ENCODE results near the gene CDH4. TPM values are rescaled to one million over a fixed set of nuclear protein-coding genes. Genes with fewer than 3 reads are reported as not detected.

Gene CDH4
- total and polyA plus RNA-seq, 2 donors (not counting 3 experiments of a cell fraction or from before 2014, with no cell fraction given), result 0.17 to 0.51 TPM

GRCh38 chr20:61758564-61759200 is 506.6 kb downstream of the CDH4 start:
- POLR2A ChIA-PET, result no interaction called here
- no peak overlapping the region for H3K9ac ChIP-seq (replicated peaks; ENCODE audit: extremely low read depth, insufficient read depth, low read length)
- peaks cover under 1% of the 10 kb centered on the region for H3K4me1 ChIP-seq (ENCODE audit: control insufficient read depth, extremely low read depth, insufficient read depth, low read length)
- no peaks in the 10 kb centered on the region for H4K20me1 ChIP-seq (replicated peaks; ENCODE audit: control insufficient read depth, extremely low read depth, insufficient read depth, low read length)
- CTCF ChIA-PET, result no interaction called here
- H3K4me2 ChIP-seq (ENCODE audit: insufficient read depth, low read length), result no peak overlapping the region
- no peaks in the 10 kb centered on the region for H3K27me3 ChIP-seq (ENCODE audit: control insufficient read depth in 2 of 2, insufficient read depth in 2 of 2, low read length in 2 of 2)
- no peak overlapping the region for H3K27ac ChIP-seq (ENCODE audit: insufficient read depth, low read depth, low read length)
- TF ChIP-seq CTCF (IDR thresholded peaks at IDR 0.05; ENCODE audit: extremely low read depth in 1 of 2, insufficient read depth in 1 of 2, low read depth in 1 of 2, low read length in 2 of 2), result no peak
- TF ChIP-seq MAX (IDR thresholded peaks at IDR 0.05; ENCODE audit: insufficient read depth, insufficient read length), result peak; percentile 16
- no TSS peak for BruUV-seq (replicated peaks)
- dilution Hi-C loops (cut with MboI; ENCODE audit: extremely low pct_ligation_motif_present, low sequenced_read_pairs) (no loop called here), intact Hi-C loops (cut with micrococcal nuclease) (no loop called here)
- FAIRE-seq, result no peak
- no peaks in the 10 kb centered on the region for H3K79me2 ChIP-seq (ENCODE audit: control insufficient read depth, insufficient read depth, low read length)
- no peak overlapping the region for H2AFZ ChIP-seq (ENCODE audit: low read depth, low read length)
- H3K4me3 ChIP-seq (replicated peaks in 1 of 3; ENCODE audit: insufficient read depth in 1 of 3, low read depth in 1 of 3, low read length in 3 of 3), result no peak overlapping the region
- no peak for DNase-seq (ENCODE audit: low read depth, low spot score)
- H3K9me3 ChIP-seq (replicated peaks; ENCODE audit: control insufficient read depth, insufficient read depth, low read length), result no peaks in the 10 kb centered on the region
- no peaks in the 10 kb centered on the region for H3K9me1 ChIP-seq (replicated peaks; ENCODE audit: control insufficient read depth, extremely low read depth, insufficient read depth, low read length)
- H3K36me3 ChIP-seq (ENCODE audit: control insufficient read depth in 2 of 2, extremely low read depth in 1 of 2, insufficient read depth in 2 of 2, low read length in 2 of 2), result no peaks in the 10 kb centered on the region

- no peaks in the 10 kb centered on the region for H3K79me2 ChIP-seq (ENCODE audit: control insufficient read depth, insufficient read depth, low read length)
- dilution Hi-C loops (cut with MboI; ENCODE audit: extremely low pct_ligation_motif_present, low sequenced_read_pairs) (no loop called here), intact Hi-C loops (cut with micrococcal nuclease) (no loop called here)
- H3K9me1 ChIP-seq (replicated peaks; ENCODE audit: control insufficient read depth, extremely low read depth, insufficient read depth, low read length), result no peaks in the 10 kb centered on the region
- H3K36me3 ChIP-seq (ENCODE audit: control insufficient read depth in 2 of 2, extremely low read depth in 1 of 2, insufficient read depth in 2 of 2, low read length in 2 of 2), result no peaks in the 10 kb centered on the region
- DNase-seq (ENCODE audit: low read depth, low spot score), result no peak
- BruUV-seq (replicated peaks), result no TSS peak
- FAIRE-seq, result no peak
- H3K9ac ChIP-seq (replicated peaks; ENCODE audit: extremely low read depth, insufficient read depth, low read length), result no peak overlapping the region
- ChIA-PET CTCF (no interaction called here), POLR2A (no interaction called here)
- no peaks in the 10 kb centered on the region for H3K4me1 ChIP-seq (ENCODE audit: control insufficient read depth, extremely low read depth, insufficient read depth, low read length)
- H3K4me2 ChIP-seq (ENCODE audit: insufficient read depth, low read length), result no peak overlapping the region
- H3K27ac ChIP-seq (ENCODE audit: insufficient read depth, low read depth, low read length), result no peak overlapping the region
- no peak overlapping the region for H3K4me3 ChIP-seq (replicated peaks in 1 of 3; ENCODE audit: insufficient read depth in 1 of 3, low read depth in 1 of 3, low read length in 3 of 3)
- H2AFZ ChIP-seq (ENCODE audit: low read depth, low read length), result no peak overlapping the region
- H4K20me1 ChIP-seq (replicated peaks; ENCODE audit: control insufficient read depth, extremely low read depth, insufficient read depth, low read length), result no peaks in the 10 kb centered on the region
- H3K27me3 ChIP-seq (ENCODE audit: control insufficient read depth in 2 of 2, insufficient read depth in 2 of 2, low read length in 2 of 2), result no peaks in the 10 kb centered on the region
- TF ChIP-seq EZH2 (IDR thresholded peaks at IDR 0.05; ENCODE audit: borderline replicate concordance, low read depth, low read length, severe bottlenecking) (no peak), FOS (IDR thresholded peaks at IDR 0.05; ENCODE audit: borderline replicate concordance, insufficient read depth, low read length) (no peak)
- H3K9me3 ChIP-seq (replicated peaks; ENCODE audit: control insufficient read depth, insufficient read depth, low read length), result no peaks in the 10 kb centered on the region
These were observed 507.4 kb downstream of the CDH4 start for GRCh38 chr20:61759286-61760065.

All from endothelial cell of umbilical vein (primary cell).